SKM-1 treated with dmso at 0.1 percent for 144 hours (cell line): Measurements from ENCODE around the gene CREB5.

Experiments
- DNase-seq: peaks from one replicate; lab custom pipeline; 2025; ENCODE audit not compliant: unreplicated experiment; lab: John Stamatoyannopoulos, UW

CREB5 gene

GRCh38 chr7:28406192-28406591, 6.1 kb upstream of the CREB5 start:
- no peak for DNase-seq

DNA sequence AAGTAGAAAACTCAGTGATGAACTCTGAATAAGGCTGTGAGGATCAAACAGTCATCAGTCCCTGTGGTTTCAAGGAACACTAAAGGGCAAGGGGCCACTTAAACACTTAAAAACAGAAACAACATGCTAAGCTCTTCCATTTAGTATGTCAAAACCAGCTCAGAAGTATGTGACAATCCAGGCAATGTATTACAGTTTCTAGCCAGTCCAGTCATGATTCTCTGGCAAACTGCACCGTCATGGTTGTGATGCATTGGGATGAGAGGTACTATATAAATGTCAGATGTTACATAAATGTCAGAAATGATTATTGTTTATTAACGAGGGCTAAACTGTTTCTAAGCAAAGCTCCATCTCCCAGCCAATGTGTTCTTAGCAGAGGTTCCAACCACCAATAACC, 4.7 kb upstream of the CREB5 start:
- DNase-seq = no peak

DNA sequence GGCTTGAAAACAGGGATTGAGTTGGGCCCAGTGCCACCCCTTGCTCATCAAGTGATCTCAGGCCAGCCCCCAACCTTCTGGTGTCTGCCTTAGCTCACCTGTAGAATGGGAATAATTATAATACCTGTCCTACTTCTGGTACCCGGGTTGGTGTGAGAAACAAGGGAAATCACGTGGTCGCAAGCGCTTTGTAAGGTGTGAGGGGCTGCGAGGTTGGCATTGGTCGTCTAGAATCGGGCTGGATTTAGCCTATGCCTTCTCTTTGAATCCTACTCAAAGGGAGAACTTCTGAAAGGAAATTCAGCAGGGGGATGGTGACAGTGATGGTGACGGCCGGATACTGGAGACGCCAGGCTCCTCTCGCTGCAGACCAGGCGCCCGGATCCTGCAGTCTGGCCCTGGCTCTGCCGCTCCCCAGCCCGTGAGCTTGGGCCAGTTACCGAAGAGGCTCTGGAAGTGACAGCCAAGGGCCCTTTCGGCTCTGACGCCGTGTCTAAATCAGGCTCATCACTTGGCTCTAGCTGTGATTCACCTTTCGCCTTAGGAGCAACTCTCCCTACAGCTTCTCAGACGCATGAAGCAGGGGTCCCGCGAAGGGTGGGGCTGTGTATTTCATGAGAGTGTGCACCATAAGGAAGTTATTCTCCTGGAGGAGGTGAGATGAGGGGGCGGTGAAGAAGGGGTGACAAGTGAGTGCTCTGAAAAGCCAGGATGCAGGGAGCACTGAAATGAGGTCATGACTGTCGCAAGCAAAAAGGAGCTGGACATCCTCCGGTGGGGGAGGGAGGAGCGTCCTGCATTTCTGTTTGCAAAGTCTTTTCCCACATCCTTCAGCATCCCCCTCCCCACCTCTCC, 4.0 kb upstream of the CREB5 start:
- no peak for DNase-seq

DNA sequence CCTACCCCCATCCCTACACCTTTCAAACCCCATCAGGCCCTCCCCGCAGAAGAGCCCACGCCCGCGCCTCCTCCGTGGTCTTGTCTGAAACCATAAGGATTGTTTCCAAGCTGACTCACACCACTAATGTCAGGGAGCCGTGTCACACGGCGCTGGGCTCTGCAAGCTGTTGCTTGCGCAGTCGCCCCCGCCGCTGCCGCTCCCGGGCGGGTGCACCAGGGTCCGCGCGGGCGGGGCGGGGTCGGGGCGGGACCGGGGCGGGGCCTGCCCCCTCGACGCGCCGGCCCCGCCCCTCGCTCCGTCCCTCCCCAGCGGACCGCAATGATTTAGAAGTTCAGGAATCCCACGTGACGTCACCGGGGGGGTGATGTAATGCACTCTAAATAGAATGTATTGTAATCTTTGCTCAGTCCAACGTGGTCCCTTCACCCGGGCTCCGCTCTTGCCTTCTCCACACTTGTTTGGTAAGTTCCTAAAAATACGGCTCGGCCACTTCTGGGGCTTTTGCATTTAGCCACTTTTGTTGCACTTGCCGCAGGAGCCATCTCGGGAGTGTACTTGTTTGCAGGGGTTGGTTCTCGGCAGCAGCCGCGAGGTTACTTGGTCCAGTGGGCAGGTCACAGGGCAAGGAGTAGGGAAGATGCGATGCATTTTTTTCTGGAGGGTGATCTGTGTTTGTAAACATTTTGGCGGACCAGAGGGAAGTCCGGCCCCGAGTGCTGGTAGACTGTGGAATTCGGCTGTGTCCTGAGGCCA, 3.2 kb upstream of the CREB5 start:
- peak; percentile 87 for DNase-seq

DNA sequence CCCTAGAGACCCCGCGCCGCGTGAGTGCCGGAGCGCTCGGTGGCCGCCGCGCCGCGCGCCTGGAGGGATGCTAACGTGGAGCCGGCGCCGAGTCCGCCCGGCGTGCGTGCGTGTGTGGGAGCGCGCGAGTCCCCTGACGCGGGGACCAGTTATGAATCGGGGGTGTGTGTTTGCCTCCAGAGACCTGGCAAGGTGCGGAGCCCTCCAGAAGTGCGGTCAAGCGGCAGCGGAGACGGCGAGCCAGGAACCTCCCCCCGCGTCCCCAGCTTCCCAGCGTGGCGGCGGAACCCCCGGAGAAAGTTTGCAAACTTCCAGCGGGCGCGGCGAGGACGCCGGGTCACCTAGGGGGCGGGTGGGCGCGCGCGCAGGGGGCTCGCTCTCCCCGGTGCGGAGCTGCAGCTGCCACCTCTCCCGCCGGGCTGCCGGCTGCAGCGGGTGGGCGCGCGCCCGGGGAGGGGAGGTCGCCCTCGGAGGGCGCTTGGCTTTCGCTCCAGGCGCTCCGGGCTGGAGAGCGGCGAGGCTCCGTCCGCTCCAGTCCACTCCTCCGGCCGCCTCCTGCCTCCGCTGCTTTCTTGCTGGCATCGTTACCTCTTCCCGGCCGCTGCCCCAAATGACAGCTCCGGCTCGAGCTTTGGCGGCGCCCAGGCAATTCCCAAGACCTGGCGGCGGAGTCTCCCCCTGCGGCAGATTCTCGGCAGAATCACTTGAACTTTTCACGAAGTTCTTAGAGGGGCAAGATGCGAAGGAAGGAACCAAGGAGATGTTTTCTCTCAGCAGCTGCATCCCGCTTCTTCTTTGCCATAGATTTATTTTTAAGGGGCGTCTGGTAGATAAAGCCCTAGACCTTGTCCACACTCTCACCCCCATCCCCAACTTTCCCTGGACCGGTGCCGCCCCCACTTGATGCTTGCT, 2.3 kb upstream of the CREB5 start:
- no peak for DNase-seq

- peak; percentile 51 for DNase-seq
Measured at GRCh38 chr7:28410628-28411531, 1.4 kb upstream of the CREB5 start.

GRCh38 chr7:28413011-28413410, 693 bp downstream of the CREB5 start:
- no peak for DNase-seq

DNA sequence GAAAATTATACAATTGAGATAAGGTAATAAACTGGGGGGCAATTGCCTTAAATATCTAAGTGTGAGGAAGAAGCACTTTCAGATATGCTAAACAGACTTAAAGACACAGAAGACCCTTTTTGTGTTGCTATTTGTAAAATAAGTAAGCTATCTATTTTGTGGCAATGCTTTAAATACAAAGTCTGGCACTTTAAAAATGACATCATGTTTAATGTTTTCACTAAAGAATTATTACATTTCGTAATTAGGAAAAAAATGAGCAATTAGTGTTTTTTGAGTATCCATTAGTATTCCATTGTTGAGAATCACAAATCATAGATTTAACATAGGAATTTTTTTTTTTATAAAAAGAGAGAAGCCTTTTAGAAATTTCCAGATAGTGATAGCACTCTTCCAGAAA, 2.1 kb downstream of the CREB5 start:
- DNase-seq = no peak

- no peak for DNase-seq
Measured at GRCh38 chr7:28417321-28417940, 5.1 kb downstream of the CREB5 start.

GRCh38 chr7:28418311-28418710, 6.0 kb downstream of the CREB5 start:
- DNase-seq = no peak

DNA sequence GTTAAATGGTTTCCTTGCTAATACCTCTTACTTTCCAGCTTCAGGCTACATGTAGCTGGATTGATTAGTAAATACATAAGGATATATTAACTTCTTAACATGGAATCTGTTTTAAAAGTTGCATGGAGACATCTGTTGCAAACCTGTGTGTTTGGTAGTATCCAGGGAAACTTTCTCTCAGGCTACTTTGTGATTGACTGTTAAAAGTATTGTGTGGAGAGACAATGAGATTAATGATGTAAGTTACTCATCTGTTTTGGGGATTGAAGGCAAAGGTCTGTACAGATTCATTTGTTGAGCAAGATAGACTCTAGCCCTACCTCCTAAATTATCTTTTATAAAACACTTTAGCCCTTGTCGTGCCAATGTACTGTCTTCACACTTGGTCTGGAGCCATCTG, 6.6 kb downstream of the CREB5 start:
- no peak for DNase-seq

DNA sequence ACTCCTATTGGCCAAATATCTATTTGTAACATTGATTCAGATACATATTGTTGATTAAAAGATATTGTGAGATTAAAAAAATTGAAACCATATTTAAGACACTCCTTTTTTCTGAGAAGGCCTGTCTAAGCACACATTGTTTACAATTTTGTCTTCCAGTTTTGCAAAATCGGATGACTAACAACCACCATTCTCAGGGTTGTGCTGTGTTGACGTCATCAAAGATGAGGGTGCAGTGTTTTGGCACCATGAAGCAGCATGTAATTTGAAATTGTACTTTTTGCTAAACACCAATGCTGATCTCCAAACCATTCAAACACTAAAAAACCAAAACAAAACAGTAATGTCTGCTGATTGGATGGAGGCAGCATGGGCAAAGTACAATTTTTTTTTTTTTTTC, 7.4 kb downstream of the CREB5 start:
- DNase-seq = no peak

- no peak for DNase-seq
Measured at GRCh38 chr7:28423112-28423511, 10.8 kb downstream of the CREB5 start.

DNA sequence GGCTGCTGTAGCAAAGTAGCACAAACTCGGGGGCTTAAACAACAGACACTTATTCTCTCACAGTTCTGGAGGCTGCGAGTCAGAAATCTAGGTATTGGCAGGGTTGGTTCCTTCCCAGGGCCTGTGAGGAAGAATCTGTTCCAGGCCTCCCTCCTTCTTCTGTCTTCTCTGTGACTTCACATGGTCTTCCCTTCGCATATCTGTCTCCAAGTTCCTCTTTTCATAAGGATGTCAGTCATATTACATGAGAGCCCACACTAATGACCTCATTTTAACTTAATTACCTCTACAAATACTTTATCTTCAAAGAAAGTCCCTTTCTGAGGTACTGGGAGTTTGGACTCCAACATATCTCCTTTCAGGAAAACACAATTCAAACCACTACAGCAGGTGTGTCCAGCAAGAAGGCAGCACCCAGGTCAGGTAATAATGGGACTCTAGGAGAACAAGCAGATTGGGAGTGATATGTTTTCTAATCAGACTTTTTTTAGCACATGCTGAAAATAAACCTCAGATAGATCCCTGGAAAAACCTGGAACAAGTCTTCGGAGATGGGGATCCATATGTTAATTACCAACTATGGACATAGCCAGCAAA, 11.7 kb downstream of the CREB5 start:
- DNase-seq = peak; percentile 22

GRCh38 chr7:28425496-28425895, 13.2 kb downstream of the CREB5 start:
- DNase-seq = no peak

GRCh38 chr7:28427236-28427635, 14.9 kb downstream of the CREB5 start:
- no peak for DNase-seq

DNA sequence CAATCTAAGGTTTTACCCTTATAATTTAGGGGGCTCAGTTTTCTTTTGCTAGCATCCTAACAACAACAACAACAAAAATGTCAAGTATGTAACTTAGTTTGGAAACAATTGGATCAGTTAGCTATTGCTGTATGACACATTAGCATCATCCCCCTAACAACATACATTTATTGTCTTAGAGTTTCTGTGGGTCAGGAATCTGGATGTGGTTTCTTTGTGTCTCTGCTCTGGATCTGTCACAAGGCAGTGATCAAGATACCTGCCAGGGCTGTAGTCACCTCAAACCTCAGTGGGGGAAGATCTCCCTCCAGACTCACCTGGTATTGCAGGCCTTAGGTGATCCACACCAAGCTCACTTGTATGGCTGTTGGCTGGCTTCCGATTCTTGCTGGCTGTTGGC, 18.3 kb downstream of the CREB5 start:
- DNase-seq = no peak

DNA sequence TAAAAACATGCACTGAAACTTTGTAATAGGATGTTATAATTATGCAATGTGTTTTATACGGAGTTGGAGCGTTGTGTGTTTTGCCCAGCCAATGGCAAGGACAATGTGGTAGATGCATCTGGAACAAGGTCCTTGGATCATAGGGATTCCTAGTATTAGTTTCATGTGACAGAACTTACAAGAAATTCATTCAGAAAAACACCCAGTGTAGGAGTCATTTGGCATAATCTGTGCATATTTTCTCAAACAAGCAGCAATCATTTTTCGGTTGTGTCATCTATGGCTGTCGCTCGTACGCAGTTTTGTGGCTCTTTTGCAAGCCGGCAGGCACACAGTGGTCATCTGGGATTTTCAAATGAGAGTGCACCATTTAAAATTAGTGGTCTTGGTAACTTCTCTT, 19.8 kb downstream of the CREB5 start:
- DNase-seq = no peak

DNA sequence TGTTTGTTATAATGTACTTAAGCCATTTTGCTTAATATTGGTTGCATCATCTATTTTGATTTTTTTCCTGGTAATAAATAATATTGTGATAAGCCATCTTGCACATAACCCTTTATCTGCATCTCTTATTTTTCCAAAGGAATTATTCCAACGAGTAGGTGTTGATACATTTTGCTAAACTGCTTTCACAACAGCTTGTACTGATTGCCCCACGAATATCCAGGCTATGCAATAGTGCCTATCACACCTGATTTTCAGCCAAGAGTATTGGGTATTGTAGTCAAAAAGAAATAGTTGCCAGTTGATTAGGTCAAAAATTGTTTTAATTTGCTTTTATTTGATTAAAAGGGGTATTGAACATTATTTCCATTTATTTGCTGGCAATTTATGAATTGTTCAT, 20.7 kb downstream of the CREB5 start:
- no peak for DNase-seq
